Measurements from ENCODE around the gene SAAL1. TPM values are rescaled to one million over a fixed set of nuclear protein-coding genes. Genes with fewer than 3 reads are reported as not detected.

Gene SAAL1
- polyA plus RNA-seq, 1 experiment = 8.9 TPM

- ChIA-PET CTCF (no interaction called here), POLR2A (no interaction called here)
- H3K4me3 ChIP-seq (ENCODE audit: low read depth, low read length) = no peak overlapping the region
- no peaks in the 10 kb centered on the region for H3K36me3 ChIP-seq (ENCODE audit: control insufficient read depth, insufficient read depth, low read length)
- TF ChIP-seq CTCF (IDR thresholded peaks at IDR 0.05; ENCODE audit: insufficient read depth, low read depth, low read length) = no peak
- no peaks in the 10 kb centered on the region for H3K27me3 ChIP-seq (ENCODE audit: control insufficient read depth, insufficient read depth, low read length)
- DNase-seq (ENCODE audit: low read depth) = no peak
Observed at GRCh38 chr11:18063125-18063524, 42.8 kb downstream of the SAAL1 start.

GRCh38 chr11:18061351-18061750, 44.5 kb downstream of the SAAL1 start:
- H3K36me3 ChIP-seq (ENCODE audit: control insufficient read depth, insufficient read depth, low read length) = no peaks in the 10 kb centered on the region
- ChIA-PET POLR2A (no interaction called here), CTCF (no interaction called here)
- H3K27me3 ChIP-seq (ENCODE audit: control insufficient read depth, insufficient read depth, low read length) = no peaks in the 10 kb centered on the region
- TF ChIP-seq CTCF (IDR thresholded peaks at IDR 0.05; ENCODE audit: insufficient read depth, low read depth, low read length) = no peak
- no peak overlapping the region for H3K4me3 ChIP-seq (ENCODE audit: low read depth, low read length)
- no peak for DNase-seq (ENCODE audit: low read depth)

GRCh38 chr11:18056561-18057181, 49.2 kb downstream of the SAAL1 start:
- H3K4me3 ChIP-seq (ENCODE audit: low read depth, low read length) = no peak overlapping the region
- POLR2A ChIA-PET = no interaction called here
- no peaks in the 10 kb centered on the region for H3K27me3 ChIP-seq (ENCODE audit: control insufficient read depth, insufficient read depth, low read length)
- H3K36me3 ChIP-seq (ENCODE audit: control insufficient read depth, insufficient read depth, low read length) = no peaks in the 10 kb centered on the region
- no peak for TF ChIP-seq CTCF (IDR thresholded peaks at IDR 0.05; ENCODE audit: insufficient read depth, low read depth, low read length)
- no peak for DNase-seq (ENCODE audit: low read depth)
- CTCF ChIA-PET = no interaction called here

GRCh38 chr11:18054511-18055103, 51.3 kb downstream of the SAAL1 start:
- Histone ChIP-seq H3K27me3 (ENCODE audit: control insufficient read depth, insufficient read depth, low read length) (no peaks in the 10 kb centered on the region; the same call in 1 of the 2 replicates), H3K36me3 (ENCODE audit: control insufficient read depth, insufficient read depth, low read length) (no peaks in the 10 kb centered on the region), H3K4me3 (ENCODE audit: low read depth, low read length) (no peak overlapping the region)
- POLR2A ChIA-PET = no interaction called here
- no peak for DNase-seq (ENCODE audit: low read depth)
- TF ChIP-seq CTCF (IDR thresholded peaks at IDR 0.05; ENCODE audit: insufficient read depth, low read depth, low read length) = no peak
- CTCF ChIA-PET = no interaction called here

GRCh38 chr11:18050848-18051247, 55.0 kb downstream of the SAAL1 start:
- no peak overlapping the region for H3K4me3 ChIP-seq (ENCODE audit: low read depth, low read length)
- ChIA-PET CTCF (no interaction called here), POLR2A (no interaction called here)
- H3K27me3 ChIP-seq (ENCODE audit: control insufficient read depth, insufficient read depth, low read length) = peaks cover 4% of the 10 kb centered on the region
- TF ChIP-seq CTCF (IDR thresholded peaks at IDR 0.05; ENCODE audit: insufficient read depth, low read depth, low read length) = no peak
- no peak for DNase-seq (ENCODE audit: low read depth)
- no peaks in the 10 kb centered on the region for H3K36me3 ChIP-seq (ENCODE audit: control insufficient read depth, insufficient read depth, low read length)
